H9 (cell line): ENCODE measurements around the gene ATP6V1D. TPM values are rescaled to one million over a fixed set of nuclear protein-coding genes. Genes with fewer than 3 reads are reported as not detected.

ENCODE experiments used
- DNase-seq: peaks from one replicate; pipeline ENCODE4 v3.0.0-alpha.2; 2017
- H2AFZ ChIP-seq: one replicate; pipeline ENCODE4 v1.6.1; 2013; ENCODE audit warnings: mild to moderate bottlenecking, low read length, control low read depth, moderate library complexity
- H2AK5ac ChIP-seq: 2 replicates; pipeline ENCODE4 v1.6.1; 2013; ENCODE audit warnings: low read length, control low read depth, mixed read lengths; ENCODE audit not compliant: insufficient read length
- H2BK120ac ChIP-seq: one replicate; pipeline ENCODE4 v1.6.1; 2013; ENCODE audit warnings: low read depth, mild to moderate bottlenecking, low read length, control low read depth, inconsistent platforms; ENCODE audit not compliant: poor library complexity, severe bottlenecking
- H2BK12ac ChIP-seq: 2 replicates; pipeline ENCODE4 v1.6.1; 2013; ENCODE audit warnings: low read length, control low read depth, mixed read lengths, low read depth; ENCODE audit not compliant: insufficient read length
- H2BK15ac ChIP-seq: 2 replicates; pipeline ENCODE4 v1.6.1; 2013; ENCODE audit warnings: low read depth, low read length, control low read depth
- H2BK20ac ChIP-seq: one replicate; pipeline ENCODE4 v1.6.1; 2013; ENCODE audit warnings: low read depth, mild to moderate bottlenecking, low read length, control low read depth, inconsistent platforms; ENCODE audit not compliant: poor library complexity, severe bottlenecking
- H2BK5ac ChIP-seq: 2 replicates; pipeline ENCODE4 v1.6.1; 2013; ENCODE audit warnings: low read length, control low read depth, mixed read lengths; ENCODE audit not compliant: insufficient read length
- H3K14ac ChIP-seq: 2 replicates; pipeline ENCODE4 v1.6.1; 2013; ENCODE audit warnings: low read length, control low read depth; ENCODE audit not compliant: insufficient read depth
- H3K18ac ChIP-seq: 2 replicates; pipeline ENCODE4 v1.6.1; 2013; ENCODE audit warnings: low read depth, mild to moderate bottlenecking, mixed read lengths, low read length, control low read depth; ENCODE audit not compliant: insufficient read length
- H3K23ac ChIP-seq: 2 replicates; pipeline ENCODE4 v1.6.1; 2013; ENCODE audit warnings: low read length, control low read depth, mixed read lengths, low read depth; ENCODE audit not compliant: insufficient read length
- H3K23me2 ChIP-seq: 2 replicates; pipeline ENCODE4 v1.6.1; 2013; ENCODE audit warnings: low read depth, mild to moderate bottlenecking, mixed read lengths, low read length, control low read depth; ENCODE audit not compliant: insufficient read length, poor library complexity, severe bottlenecking
- H3K27ac ChIP-seq: 2 replicates; pipeline ENCODE4 v1.5.1; 2013; ENCODE audit warnings: low read length, control low read depth, mixed read lengths, low read depth; ENCODE audit not compliant: insufficient read length
- H3K27me3 ChIP-seq: 2 replicates; pipeline ENCODE4 v1.6.1; 2013; ENCODE audit warnings: low read length, control low read depth, inconsistent platforms; ENCODE audit not compliant: insufficient read depth
- H3K4ac ChIP-seq: 2 replicates; pipeline ENCODE4 v1.6.1; 2013; ENCODE audit warnings: low read depth, mild to moderate bottlenecking, control low read depth, inconsistent platforms, low read length, moderate library complexity
- H3K4me1 ChIP-seq: 2 replicates; pipeline ENCODE4 v1.6.1; 2013; ENCODE audit warnings: low read length, control low read depth, inconsistent platforms; ENCODE audit not compliant: insufficient read depth
- H3K4me2 ChIP-seq: 2 replicates; pipeline ENCODE4 v1.6.1; 2013; ENCODE audit warnings: low read length, control low read depth, mixed read lengths; ENCODE audit not compliant: insufficient read length, insufficient read depth
- H3K56ac ChIP-seq: 2 replicates; pipeline ENCODE4 v1.6.1; 2013; ENCODE audit warnings: low read depth, mild to moderate bottlenecking, mixed read lengths, low read length, control low read depth; ENCODE audit not compliant: insufficient read length
- H3K79me1 ChIP-seq: 2 replicates; pipeline ENCODE4 v1.6.1; 2013; ENCODE audit warnings: low read depth, mild to moderate bottlenecking, moderate library complexity, low read length, control low read depth, inconsistent platforms; ENCODE audit not compliant: insufficient read depth, poor library complexity, severe bottlenecking
- H3K79me2 ChIP-seq: 2 replicates; pipeline ENCODE4 v1.6.1; 2013; ENCODE audit warnings: low read length, control low read depth, inconsistent platforms; ENCODE audit not compliant: insufficient read depth
- H3K9ac ChIP-seq: 2 replicates; pipeline ENCODE4 v1.6.1; 2013; ENCODE audit warnings: low read length, control low read depth, mixed read lengths; ENCODE audit not compliant: insufficient read length; ENCODE audit errors: extremely low read depth
- H3K9me3 ChIP-seq: one replicate; pipeline ENCODE4 v1.6.1; 2013; ENCODE audit warnings: low read depth, low read length, inconsistent platforms; ENCODE audit not compliant: control insufficient read depth
- H3T11ph ChIP-seq: one replicate; pipeline ENCODE4 v1.6.1; 2013; ENCODE audit warnings: mild to moderate bottlenecking, low read length, control low read depth, inconsistent platforms
- H4K20me1 ChIP-seq: one replicate; pipeline ENCODE4 v1.6.1; 2013; ENCODE audit not compliant: control insufficient read depth, insufficient read length, insufficient read depth
- H4K5ac ChIP-seq: 2 replicates; pipeline ENCODE4 v1.6.1; 2013; ENCODE audit warnings: low read depth, mild to moderate bottlenecking, mixed read lengths, low read length, control low read depth; ENCODE audit not compliant: insufficient read length
- H4K8ac ChIP-seq: replicated peaks from 2 replicates; pipeline ENCODE4 v1.6.1; 2013; ENCODE audit warnings: low read length, control low read depth, mixed read lengths, low read depth; ENCODE audit not compliant: insufficient read length
- H4K91ac ChIP-seq: 2 replicates; pipeline ENCODE4 v1.6.1; 2013; ENCODE audit warnings: low read depth, mild to moderate bottlenecking, moderate library complexity, mixed read lengths, low read length, control low read depth; ENCODE audit not compliant: insufficient read length
- H3K27ac Mint-ChIP-seq, 3 experiments: 2 replicates in 2 of 3; 3 replicates in 1 of 3; pipeline ENCODE4 v1.8.0; 2020 to 2021; ENCODE audit warnings: mixed read lengths in 3 of 3, mild to moderate bottlenecking in 1 of 3, moderate library complexity in 1 of 3
- H3K27me3 Mint-ChIP-seq: 2 replicates; pipeline ENCODE4 v1.8.0; 2021; ENCODE audit warnings: low read depth, mild to moderate bottlenecking, moderate library complexity, mixed read lengths
- H3K36me3 Mint-ChIP-seq, 3 experiments: 2 replicates in 2 of 3; 3 replicates in 1 of 3; pipeline ENCODE4 v1.8.0; 2020 to 2021; ENCODE audit warnings: low read depth in 3 of 3, mixed read lengths in 3 of 3; ENCODE audit not compliant: insufficient read depth in 1 of 3
- H3K4me1 Mint-ChIP-seq, 2 experiments: 2 replicates each; pipeline ENCODE4 v1.8.0; 2020; ENCODE audit warnings: mixed read lengths in 2 of 2
- H3K4me3 Mint-ChIP-seq, 2 experiments: 2 replicates in 1 of 2; 3 replicates in 1 of 2; pipeline ENCODE4 v1.8.0; 2020 to 2021; ENCODE audit warnings: mild to moderate bottlenecking in 2 of 2, mixed read lengths in 2 of 2, moderate library complexity in 1 of 2
- H3K9me3 Mint-ChIP-seq, 2 experiments: 2 replicates in 1 of 2; 3 replicates in 1 of 2; pipeline ENCODE4 v1.8.0; 2020; ENCODE audit warnings: mild to moderate bottlenecking in 2 of 2, mixed read lengths in 2 of 2, moderate library complexity in 1 of 2
- CTCF ChIP-seq: fragments of 200-600 bp; sonication (generic); conservative IDR thresholded peaks from 3 replicates; pipeline ENCODE4 v1.8.0; 2021; ENCODE audit warnings: antibody characterized with exemption, mild to moderate bottlenecking
- WGBS: extraction: QIAGEN DNeasy Blood & Tissue Kit; methylation state at CpG from one replicate; pipeline ENCODE4 v1.1.7; 2013; ENCODE audit warnings: missing lambda C conversion rate, low lambda C conversion rate, mixed read lengths; ENCODE audit not compliant: insufficient read length; ENCODE audit errors: extremely low coverage; 5-methylcytosine and 5-hydroxymethylcytosine counted together
- total RNA-seq: library from RNA; stranded (reverse); gene quantifications from 2 replicates; pipeline ENCODE4 v1.2.1, GENCODE V29; 2021

ATP6V1D gene
- total RNA-seq, 1 experiment from 2014 or later: 85.7 TPM

GRCh38 chr14:67393689-67394088 lies 34.1 kb upstream of the ATP6V1D start:
- H2AK5ac ChIP-seq: no peak overlapping the region
- no peak overlapping the region for H2BK5ac ChIP-seq
- H4K8ac ChIP-seq: no peak overlapping the region

More at GRCh38 chr14:67393689-67394088, 34.1 kb upstream of the ATP6V1D start:
- no peak overlapping the region for H3T11ph ChIP-seq
- H3K9ac ChIP-seq: no peak overlapping the region
- no peak overlapping the region for H2BK12ac ChIP-seq
- no peaks in the 10 kb centered on the region for H3K9me3 Mint-ChIP-seq
- no peak overlapping the region for H4K91ac ChIP-seq
- H2AFZ ChIP-seq: no peak overlapping the region
- H3K79me2 ChIP-seq: no peaks in the 10 kb centered on the region
- no peak overlapping the region for H3K4me2 ChIP-seq
- H3K23ac ChIP-seq: no peak overlapping the region
- H2BK15ac ChIP-seq: no peak overlapping the region
- no peak overlapping the region for H2BK20ac ChIP-seq
- H3K4me3 Mint-ChIP-seq: no peak overlapping the region
- no peaks in the 10 kb centered on the region for H3K79me1 ChIP-seq
- H3K4me1 ChIP-seq: no peaks in the 10 kb centered on the region; the same call in 1 of the 2 replicates
- H2BK120ac ChIP-seq: no peak overlapping the region
- H3K4ac ChIP-seq: no peak overlapping the region
- no peaks in the 10 kb centered on the region for H3K9me3 ChIP-seq
- no peak overlapping the region for H3K56ac ChIP-seq
- DNase-seq: no peak
- no peaks in the 10 kb centered on the region for H3K23me2 ChIP-seq
- H3K18ac ChIP-seq: no peak overlapping the region
- H3K36me3 Mint-ChIP-seq: no peaks in the 10 kb centered on the region
- H3K27me3 ChIP-seq: no peaks in the 10 kb centered on the region
- H4K20me1 ChIP-seq: no peaks in the 10 kb centered on the region
- no peak overlapping the region for H3K27ac ChIP-seq
- H3K27me3 Mint-ChIP-seq: peaks cover 2% of the 10 kb centered on the region
- no peak overlapping the region for H3K14ac ChIP-seq
- no peak for TF ChIP-seq CTCF
- peaks cover 5 to 6% of the 10 kb centered on the region in 2 experiments for H3K4me1 Mint-ChIP-seq
- no CpG with 5 or more reads among the region's 6 CpGs for WGBS
- no peak overlapping the region for H4K5ac ChIP-seq
- H3K27ac Mint-ChIP-seq: no peak overlapping the region
